Central memory CD8-positive, alpha-beta T cell (primary cell): ENCODE measurements around the gene AMT.

Source experiments
- ATAC-seq: fragments of 150-1000 bp; cut with Tn5 transposase; replicated peaks from 2 replicates; pipeline ENCODE4 v1.10.0; 2022; ENCODE audit warnings: mild to moderate bottlenecking, moderate FRiP score, moderate number of reproducible peaks; ENCODE audit not compliant: poor library complexity, severe bottlenecking; ENCODE audit errors: extremely low read depth
- DNase-seq, 2 donors: peaks; one replicate each; pipeline ENCODE4 v3.0.0; 2021; ENCODE audit warnings: low spot score in 2 of 2
- H3K27ac Mint-ChIP-seq: one replicate; pipeline ENCODE4 v1.8.0; 2022; ENCODE audit warnings: low read depth, mild to moderate bottlenecking, moderate library complexity, mixed read lengths
- H3K27me3 Mint-ChIP-seq: one replicate; pipeline ENCODE4 v1.8.0; 2022; ENCODE audit warnings: mixed read lengths
- H3K36me3 Mint-ChIP-seq: one replicate; pipeline ENCODE4 v1.8.0; 2022; ENCODE audit warnings: mild to moderate bottlenecking, moderate library complexity, mixed read lengths; ENCODE audit not compliant: insufficient read depth
- H3K4me1 Mint-ChIP-seq: one replicate; pipeline ENCODE4 v1.8.0; 2022; ENCODE audit warnings: mixed read lengths
- H3K4me3 Mint-ChIP-seq: one replicate; pipeline ENCODE4 v1.8.0; 2022; ENCODE audit warnings: mild to moderate bottlenecking, moderate library complexity, mixed read lengths
- H3K9me3 Mint-ChIP-seq: one replicate; pipeline ENCODE4 v1.8.0; 2022; ENCODE audit warnings: mixed read lengths

Gene AMT

DNA sequence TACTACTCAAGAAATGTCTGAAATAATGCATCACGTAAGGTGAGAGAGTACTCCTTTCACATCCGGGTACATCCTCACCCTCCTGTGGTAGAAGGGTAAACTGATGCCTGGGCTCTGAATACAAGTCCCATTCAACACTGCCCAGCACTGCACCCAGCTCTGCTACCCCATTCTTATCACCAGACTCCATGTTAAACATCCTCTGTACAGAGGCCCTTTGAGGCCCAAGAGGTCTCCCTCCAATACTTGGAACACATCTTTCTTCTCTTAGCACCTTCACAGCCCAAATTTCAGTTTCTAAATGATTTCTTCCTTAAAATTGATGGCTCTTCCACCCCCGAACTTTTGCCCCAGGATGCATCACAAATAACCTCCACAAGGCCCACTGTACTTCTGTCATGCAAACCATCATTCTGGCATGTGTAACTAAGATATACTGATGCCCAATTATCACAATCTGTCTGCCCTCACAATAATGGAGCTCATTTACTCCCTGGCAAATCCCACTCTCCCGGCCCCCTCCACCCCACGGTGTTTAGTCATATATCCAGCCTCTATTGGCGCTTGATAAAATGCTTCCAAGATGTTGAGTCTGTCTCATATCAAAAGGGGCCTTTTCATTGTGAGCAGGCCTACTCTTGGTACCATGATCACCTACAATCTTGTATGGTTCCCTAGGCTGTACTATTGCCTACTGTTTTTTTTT lies 51.5 kb downstream of the AMT start:
- Mint-ChIP-seq H3K27me3 (no peaks in the 10 kb centered on the region), H3K27ac (no peak overlapping the region), H3K4me1 (peaks cover 32% of the 10 kb centered on the region), H3K9me3 (no peaks in the 10 kb centered on the region), H3K4me3 (no peak overlapping the region), H3K36me3 (peaks cover 76% of the 10 kb centered on the region)
- DNase-seq (no peak), ATAC-seq (no peak)
